HG02885 (cell line): ENCODE data around the gene KLF3.

Experiments used
- ATAC-seq: cut with Tn5 transposase; IDR thresholded peaks from one replicate; pipeline ENCODE4 v1.9.1; 2021; ENCODE audit warnings: mild to moderate bottlenecking; ENCODE audit not compliant: unreplicated experiment, poor library complexity

KLF3 gene

GRCh38 chr4:38734446-38734845 is 70.4 kb downstream of the KLF3 start:
- no peak for ATAC-seq

- ATAC-seq = no peak
Measured at GRCh38 chr4:38734911-38735310, 70.9 kb downstream of the KLF3 start.

- ATAC-seq = no peak
Measured at GRCh38 chr4:38735870-38736269, 71.9 kb downstream of the KLF3 start.

- no peak for ATAC-seq
Measured at GRCh38 chr4:38738940-38739803, 75.2 kb downstream of the KLF3 start.

- ATAC-seq = no peak
Measured at GRCh38 chr4:38740303-38740702, 76.3 kb downstream of the KLF3 start.

GRCh38 chr4:38743866-38744265 is 79.9 kb downstream of the KLF3 start:
- ATAC-seq = no peak

- no peak for ATAC-seq
Measured at GRCh38 chr4:38745881-38746280, 81.9 kb downstream of the KLF3 start.

GRCh38 chr4:38747629-38748028 is 83.6 kb downstream of the KLF3 start:
- no peak for ATAC-seq

- ATAC-seq = no peak
Measured at GRCh38 chr4:38749336-38749735, 85.3 kb downstream of the KLF3 start.
